GM18867 (cell line): Measurements from ENCODE around the gene PARD3B.

ENCODE experiments used
- ATAC-seq: cut with Tn5 transposase; IDR thresholded peaks from one replicate; pipeline ENCODE4 v1.9.1; 2021; ENCODE audit warnings: mild to moderate bottlenecking, moderate library complexity; ENCODE audit not compliant: unreplicated experiment

The PARD3B gene

GRCh38 chr2:204693262-204693661 is 148.0 kb downstream of the PARD3B start:
- ATAC-seq = no peak

GRCh38 chr2:204695506-204695905 is 150.2 kb downstream of the PARD3B start:
- ATAC-seq = no peak

GRCh38 chr2:204696124-204696523 is 150.8 kb downstream of the PARD3B start:
- ATAC-seq = no peak

- no peak for ATAC-seq
Observed at GRCh38 chr2:204705243-204705932, 160.1 kb downstream of the PARD3B start.

- ATAC-seq = no peak
Observed at GRCh38 chr2:204706939-204707338, 161.7 kb downstream of the PARD3B start.

GRCh38 chr2:204713211-204713610 is 167.9 kb downstream of the PARD3B start:
- ATAC-seq = no peak

GRCh38 chr2:204715361-204715760 is 170.1 kb downstream of the PARD3B start:
- no peak for ATAC-seq

GRCh38 chr2:204717591-204717990 is 172.3 kb downstream of the PARD3B start:
- ATAC-seq = no peak

- no peak for ATAC-seq
Observed at GRCh38 chr2:204718607-204719006, 173.3 kb downstream of the PARD3B start.

- no peak for ATAC-seq
Observed at GRCh38 chr2:204720874-204721273, 175.6 kb downstream of the PARD3B start.

- ATAC-seq = no peak
Observed at GRCh38 chr2:204722207-204722606, 176.9 kb downstream of the PARD3B start.

- no peak for ATAC-seq
Observed at GRCh38 chr2:204722691-204723090, 177.4 kb downstream of the PARD3B start.

- ATAC-seq = no peak
Observed at GRCh38 chr2:204725693-204726360, 180.6 kb downstream of the PARD3B start.

- ATAC-seq = no peak
Observed at GRCh38 chr2:204726831-204727230, 181.6 kb downstream of the PARD3B start.

GRCh38 chr2:204727368-204727767 is 182.1 kb downstream of the PARD3B start:
- no peak for ATAC-seq

GRCh38 chr2:204730603-204731002 is 185.3 kb downstream of the PARD3B start:
- no peak for ATAC-seq

GRCh38 chr2:204732019-204732418 is 186.7 kb downstream of the PARD3B start:
- ATAC-seq = no peak

- no peak for ATAC-seq
Observed at GRCh38 chr2:204737296-204737695, 192.0 kb downstream of the PARD3B start.

GRCh38 chr2:204738721-204739120 is 193.4 kb downstream of the PARD3B start:
- ATAC-seq = no peak

GRCh38 chr2:204743393-204743960 is 198.2 kb downstream of the PARD3B start:
- ATAC-seq = no peak

GRCh38 chr2:204744506-204744905 is 199.2 kb downstream of the PARD3B start:
- no peak for ATAC-seq

- ATAC-seq = no peak
Observed at GRCh38 chr2:204748286-204748685, 203.0 kb downstream of the PARD3B start.
